HFFc6 (cell line): ENCODE results near the gene TCF20. TPM values are rescaled to one million over a fixed set of nuclear protein-coding genes. Genes with fewer than 3 reads are reported as not detected.

Source experiments
- DNase-seq: peaks from one replicate; pipeline ENCODE4 v3.0.0-alpha.2; 2018
- H3K27ac Mint-ChIP-seq: 2 replicates; pipeline ENCODE4 v1.8.0; 2020; ENCODE audit warnings: mild to moderate bottlenecking, mixed read lengths
- H3K27me3 Mint-ChIP-seq: 2 replicates; pipeline ENCODE4 v1.8.0; 2021; ENCODE audit warnings: mild to moderate bottlenecking, moderate library complexity, mixed read lengths; ENCODE audit not compliant: insufficient read depth
- H3K36me3 Mint-ChIP-seq: 2 replicates; pipeline ENCODE4 v1.8.0; 2021; ENCODE audit warnings: low read depth, mixed read lengths
- H3K4me1 Mint-ChIP-seq: 2 replicates; pipeline ENCODE4 v1.8.0; 2020; ENCODE audit warnings: low read depth, mixed read lengths
- H3K4me3 Mint-ChIP-seq: 2 replicates; pipeline ENCODE4 v1.8.0; 2020; ENCODE audit warnings: mild to moderate bottlenecking, moderate library complexity, mixed read lengths
- H3K9me3 Mint-ChIP-seq: 2 replicates; pipeline ENCODE4 v1.8.0; 2020; ENCODE audit warnings: mild to moderate bottlenecking, mixed read lengths
- CTCF ChIP-seq: fragments of 200-600 bp; sonication (generic); IDR thresholded peaks from 2 replicates; pipeline ENCODE4 v1.5.0; 2021; ENCODE audit warnings: antibody characterized with exemption, mild to moderate bottlenecking
- total RNA-seq, 6 experiments: library from RNA; stranded (reverse); fragmentation: NEBNext Ultra II Directional; extraction: Animal tissue kit (Norgen Biotek cat#: 25700); gene quantifications; 2 replicates in 1 of 6; 3 replicates in 5 of 6; pipeline ENCODE4 v1.2.3, GENCODE V29; 2021

TCF20 gene
- total RNA-seq, 6 experiments from 2014 or later, result 26.7 to 33.4 (median 30.1) TPM

- Mint-ChIP-seq H3K4me1 (no peaks in the 10 kb centered on the region), H3K36me3 (no peaks in the 10 kb centered on the region), H3K27ac (no peak overlapping the region), H3K4me3 (no peak overlapping the region), H3K27me3 (no peaks in the 10 kb centered on the region; the same call in 1 of the 2 replicates), H3K9me3 (no peaks in the 10 kb centered on the region)
- DNase-seq, result no peak
- TF ChIP-seq CTCF, result no peak
Measured at GRCh38 chr22:42249831-42250230, 20.6 kb downstream of the TCF20 start.

- DNase-seq, result no peak
Measured at GRCh38 chr22:42248995-42249394, 21.5 kb downstream of the TCF20 start.

GRCh38 chr22:42247596-42247995 lies 22.9 kb downstream of the TCF20 start:
- peaks cover 5% of the 10 kb centered on the region for H3K36me3 Mint-ChIP-seq
- H3K4me1 Mint-ChIP-seq, result no peaks in the 10 kb centered on the region
- no peak for TF ChIP-seq CTCF
- no peak overlapping the region for H3K4me3 Mint-ChIP-seq
- no peaks in the 10 kb centered on the region for H3K9me3 Mint-ChIP-seq
- no peaks in the 10 kb centered on the region; the same call in 1 of the 2 replicates for H3K27me3 Mint-ChIP-seq
- H3K27ac Mint-ChIP-seq, result no peak overlapping the region
- DNase-seq, result no peak

More at GRCh38 chr22:42248995-42249394, 21.5 kb downstream of the TCF20 start:
- no peak for TF ChIP-seq CTCF
- H3K4me3 Mint-ChIP-seq, result no peak overlapping the region
- no peaks in the 10 kb centered on the region for H3K4me1 Mint-ChIP-seq
- H3K9me3 Mint-ChIP-seq, result no peaks in the 10 kb centered on the region
- H3K36me3 Mint-ChIP-seq, result peaks cover 5% of the 10 kb centered on the region
- H3K27me3 Mint-ChIP-seq, result no peaks in the 10 kb centered on the region; the same call in 1 of the 2 replicates
- no peak overlapping the region for H3K27ac Mint-ChIP-seq

- Mint-ChIP-seq H3K36me3 (peaks cover 5% of the 10 kb centered on the region), H3K27ac (no peak overlapping the region), H3K9me3 (no peaks in the 10 kb centered on the region; the same call in 1 of the 2 replicates), H3K27me3 (no peaks in the 10 kb centered on the region; the same call in 1 of the 2 replicates), H3K4me1 (no peaks in the 10 kb centered on the region), H3K4me3 (no peak overlapping the region)
- TF ChIP-seq CTCF, result no peak
- no peak for DNase-seq
Measured at GRCh38 chr22:42243802-42244060, 26.7 kb downstream of the TCF20 start.

GRCh38 chr22:42236848-42237247 lies 33.6 kb downstream of the TCF20 start:
- Mint-ChIP-seq H3K36me3 (peaks cover 10% of the 10 kb centered on the region), H3K27ac (no peak overlapping the region), H3K4me1 (peaks cover 13% of the 10 kb centered on the region; the same call in 1 of the 2 replicates), H3K9me3 (peaks cover 11% of the 10 kb centered on the region; the same call in 1 of the 2 replicates), H3K4me3 (no peak overlapping the region), H3K27me3 (no peaks in the 10 kb centered on the region)
- no peak for TF ChIP-seq CTCF
- DNase-seq, result no peak

- no peak for DNase-seq
- Mint-ChIP-seq H3K36me3 (peaks cover 10% of the 10 kb centered on the region), H3K4me1 (peaks cover 13% of the 10 kb centered on the region; the same call in 1 of the 2 replicates), H3K27me3 (no peaks in the 10 kb centered on the region), H3K4me3 (no peak overlapping the region), H3K9me3 (peaks cover 11% of the 10 kb centered on the region; the same call in 1 of the 2 replicates), H3K27ac (no peak overlapping the region)
- TF ChIP-seq CTCF, result no peak
Measured at GRCh38 chr22:42236268-42236667, 34.2 kb downstream of the TCF20 start.
